ENCODE measurements around the gene IL18RAP. TPM values are rescaled to one million over a fixed set of nuclear protein-coding genes. Genes with fewer than 3 reads are reported as not detected.

The IL18RAP gene
- total and polyA plus RNA-seq, 2 donors (not counting 1 experiment from before 2014, with no cell fraction given), result 0.22 to 1.4 TPM

DNA sequence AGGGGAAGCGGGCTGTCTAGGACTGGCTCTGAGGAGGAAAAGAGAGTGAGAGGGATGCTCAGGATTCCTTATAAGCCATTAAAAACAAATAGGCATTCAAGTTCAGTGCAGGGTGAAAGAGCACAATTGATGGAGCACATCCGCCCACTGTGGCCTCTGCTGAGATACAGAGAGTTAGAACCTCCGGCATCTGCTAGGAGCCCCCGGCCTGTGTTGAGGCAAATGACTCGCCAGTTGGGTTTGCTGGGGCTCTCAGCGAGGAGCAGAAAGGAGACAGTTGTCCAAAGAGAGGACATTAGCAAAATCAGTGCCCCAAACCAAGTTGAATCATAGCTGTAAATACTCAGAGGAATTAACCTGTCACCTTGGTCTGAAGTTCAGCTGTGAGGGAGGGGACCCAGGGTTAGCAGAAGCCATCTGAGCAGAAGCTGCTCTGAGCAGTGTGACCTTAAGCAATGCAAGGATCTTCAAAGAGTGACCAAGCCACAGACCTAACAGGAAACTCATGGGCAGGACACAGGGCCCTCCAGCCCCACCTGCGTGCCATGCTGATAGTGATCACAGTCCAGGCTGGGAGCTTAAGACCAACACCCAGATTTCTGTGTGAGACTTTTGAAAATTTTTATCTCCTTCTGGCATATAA is 23.3 kb upstream of the IL18RAP start:
- CTCF ChIA-PET, result no interaction called here
- ATAC-seq (ENCODE audit: low read depth), result no peak

DNA sequence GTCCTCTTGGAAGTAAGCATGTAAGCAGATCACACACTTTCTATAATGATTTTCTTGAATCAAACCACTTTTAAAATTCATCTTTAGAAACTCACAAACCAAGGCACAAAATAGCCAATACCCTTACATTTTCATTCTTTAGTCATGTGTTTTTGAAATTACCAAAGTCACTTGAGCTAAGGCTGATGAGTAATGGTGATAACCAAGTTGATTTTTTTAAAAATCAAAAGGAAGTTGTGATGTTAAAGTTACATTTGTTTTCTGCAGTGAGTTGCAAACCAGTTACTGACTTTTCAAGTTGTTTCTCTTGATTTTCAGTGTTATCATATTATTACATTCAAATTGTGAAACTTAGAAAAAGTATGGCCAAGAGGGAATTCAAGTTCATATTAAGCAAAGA is 21.5 kb upstream of the IL18RAP start:
- no peaks in the 10 kb centered on the region for H3K4me1 Mint-ChIP-seq
- Histone ChIP-seq H3K9ac (ENCODE audit: low read length) (no peak overlapping the region), H3K27me3 (replicated peaks in 1 of 4; ENCODE audit: control extremely low read depth in 1 of 4, control insufficient read depth in 3 of 4, insufficient read depth in 4 of 4, low read length in 3 of 4) (no peaks in the 10 kb centered on the region), H3K9me3 (ENCODE audit: control extremely low read depth in 1 of 3, control insufficient read depth in 2 of 3, insufficient read depth in 1 of 3, low read length in 2 of 3) (no peaks in the 10 kb centered on the region), H2AFZ (ENCODE audit: insufficient read depth, low read depth, low read length, poor library complexity, severe bottlenecking) (no peak overlapping the region), H3K27ac (ENCODE audit: low read length in 2 of 2) (no peak overlapping the region), H3K79me2 (ENCODE audit: control insufficient read depth, insufficient read depth, low read length) (no peaks in the 10 kb centered on the region), H4K20me1 (ENCODE audit: control insufficient read depth, insufficient read depth, low read length, poor library complexity, severe bottlenecking) (no peaks in the 10 kb centered on the region), H3K4me1 (ENCODE audit: control insufficient read depth in 2 of 2, insufficient read depth in 2 of 2, low read length in 2 of 2) (no peaks in the 10 kb centered on the region), H3K4me2 (replicated peaks; ENCODE audit: low read depth, low read length, poor library complexity, severe bottlenecking) (no peak overlapping the region), H3K4me3 (ENCODE audit: control extremely low read depth in 1 of 5, extremely low read depth in 1 of 5, insufficient read depth in 1 of 5, low read depth in 2 of 5, low read length in 4 of 5) (no peak overlapping the region), H3K36me3 (replicated peaks in 1 of 2; ENCODE audit: control extremely low read depth in 1 of 2, control insufficient read depth in 1 of 2, extremely low read depth in 1 of 2, insufficient read depth in 2 of 2, low read length in 1 of 2) (no peaks in the 10 kb centered on the region)
- no peak overlapping the region for H3K4me3 Mint-ChIP-seq
- no peaks in the 10 kb centered on the region for H3K27me3 Mint-ChIP-seq
- TF ChIP-seq, protein P1, sequence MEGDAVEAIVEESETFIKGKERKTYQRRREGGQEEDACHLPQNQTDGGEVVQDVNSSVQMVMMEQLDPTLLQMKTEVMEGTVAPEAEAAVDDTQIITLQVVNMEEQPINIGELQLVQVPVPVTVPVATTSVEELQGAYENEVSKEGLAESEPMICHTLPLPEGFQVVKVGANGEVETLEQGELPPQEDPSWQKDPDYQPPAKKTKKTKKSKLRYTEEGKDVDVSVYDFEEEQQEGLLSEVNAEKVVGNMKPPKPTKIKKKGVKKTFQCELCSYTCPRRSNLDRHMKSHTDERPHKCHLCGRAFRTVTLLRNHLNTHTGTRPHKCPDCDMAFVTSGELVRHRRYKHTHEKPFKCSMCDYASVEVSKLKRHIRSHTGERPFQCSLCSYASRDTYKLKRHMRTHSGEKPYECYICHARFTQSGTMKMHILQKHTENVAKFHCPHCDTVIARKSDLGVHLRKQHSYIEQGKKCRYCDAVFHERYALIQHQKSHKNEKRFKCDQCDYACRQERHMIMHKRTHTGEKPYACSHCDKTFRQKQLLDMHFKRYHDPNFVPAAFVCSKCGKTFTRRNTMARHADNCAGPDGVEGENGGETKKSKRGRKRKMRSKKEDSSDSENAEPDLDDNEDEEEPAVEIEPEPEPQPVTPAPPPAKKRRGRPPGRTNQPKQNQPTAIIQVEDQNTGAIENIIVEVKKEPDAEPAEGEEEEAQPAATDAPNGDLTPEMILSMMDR (IDR thresholded peaks at IDR 0.05), result no peak
- TF ChIP-seq EZH2 (IDR thresholded peaks at IDR 0.05; ENCODE audit: borderline replicate concordance, insufficient read depth, low read depth, low read length, poor library complexity, severe bottlenecking), result no peak
- CTCF ChIA-PET, result no interaction called here
- intact Hi-C loops (cut with micrococcal nuclease), result no loop called here
- POLR2A ChIA-PET, result no interaction called here
- no peak overlapping the region for H3K27ac Mint-ChIP-seq
- ATAC-seq (ENCODE audit: low read depth) (no peak), DNase-seq (no peak)
- no peaks in the 10 kb centered on the region for H3K9me3 Mint-ChIP-seq (ENCODE audit: insufficient read depth)

More for the DNA sequence above, 23.3 kb upstream of the IL18RAP start:
- no peaks in the 10 kb centered on the region for H3K36me3 ChIP-seq (replicated peaks in 1 of 2; ENCODE audit: control extremely low read depth in 1 of 2, control insufficient read depth in 1 of 2, extremely low read depth in 1 of 2, insufficient read depth in 2 of 2, low read length in 1 of 2)
- no peak overlapping the region for H3K4me3 ChIP-seq (ENCODE audit: control extremely low read depth in 1 of 5, extremely low read depth in 1 of 5, insufficient read depth in 1 of 5, low read depth in 2 of 5, low read length in 4 of 5)
- Mint-ChIP-seq H3K4me3 (no peak overlapping the region), H3K27me3 (no peaks in the 10 kb centered on the region), H3K27ac (no peak overlapping the region), H3K4me1 (no peaks in the 10 kb centered on the region), H3K9me3 (ENCODE audit: insufficient read depth) (no peaks in the 10 kb centered on the region)
- intact Hi-C loops (cut with micrococcal nuclease), result no loop called here
- H3K27me3 ChIP-seq (replicated peaks in 1 of 4; ENCODE audit: control extremely low read depth in 1 of 4, control insufficient read depth in 3 of 4, insufficient read depth in 4 of 4, low read length in 3 of 4), result no peaks in the 10 kb centered on the region
- POLR2A ChIA-PET, result no interaction called here
- H4K20me1 ChIP-seq (ENCODE audit: control insufficient read depth, insufficient read depth, low read length, poor library complexity, severe bottlenecking), result no peaks in the 10 kb centered on the region
- no peak overlapping the region for H3K27ac ChIP-seq (ENCODE audit: low read length in 2 of 2)
- no peaks in the 10 kb centered on the region for H3K4me1 ChIP-seq (ENCODE audit: control insufficient read depth in 2 of 2, insufficient read depth in 2 of 2, low read length in 2 of 2)
- no peaks in the 10 kb centered on the region for H3K9me3 ChIP-seq (ENCODE audit: control extremely low read depth in 1 of 3, control insufficient read depth in 2 of 3, insufficient read depth in 1 of 3, low read length in 2 of 3)
- DNase-seq, result no peak
- no peaks in the 10 kb centered on the region for H3K79me2 ChIP-seq (ENCODE audit: control insufficient read depth, insufficient read depth, low read length)
- no peak overlapping the region for H3K4me2 ChIP-seq (replicated peaks; ENCODE audit: low read depth, low read length, poor library complexity, severe bottlenecking)
- no peak overlapping the region for H3K9ac ChIP-seq (ENCODE audit: low read length)
- TF ChIP-seq, protein P1 (IDR thresholded peaks at IDR 0.05), result no peak
- no peak for TF ChIP-seq EZH2 (IDR thresholded peaks at IDR 0.05; ENCODE audit: borderline replicate concordance, insufficient read depth, low read depth, low read length, poor library complexity, severe bottlenecking)
- 80% methylated on average over 6 of the region's 7 CpGs for WGBS (ENCODE audit: insufficient coverage)
- H2AFZ ChIP-seq (ENCODE audit: insufficient read depth, low read depth, low read length, poor library complexity, severe bottlenecking), result no peak overlapping the region

Measured in B cell (primary cell).